NB4 (cell line): ENCODE results near the gene TM2D3.

ENCODE experiments used
- CTCF ChIP-seq: IDR thresholded peaks from one replicate; pipeline ENCODE4 v1.5.1; 2012; ENCODE audit warnings: low read depth, low read length
- MAX ChIP-seq: IDR thresholded peaks from 2 replicates; pipeline ENCODE4 v1.6.1; 2011; ENCODE audit warnings: low read depth, low read length
- MYC ChIP-seq: IDR thresholded peaks from 2 replicates; pipeline ENCODE4 v1.6.1; 2011; ENCODE audit warnings: low read depth, low read length
- POLR2A ChIP-seq: IDR thresholded peaks from 2 replicates; pipeline ENCODE4 v1.6.1; 2011; ENCODE audit warnings: mild to moderate bottlenecking; ENCODE audit not compliant: insufficient read length; ENCODE audit errors: extremely low read depth

DNA sequence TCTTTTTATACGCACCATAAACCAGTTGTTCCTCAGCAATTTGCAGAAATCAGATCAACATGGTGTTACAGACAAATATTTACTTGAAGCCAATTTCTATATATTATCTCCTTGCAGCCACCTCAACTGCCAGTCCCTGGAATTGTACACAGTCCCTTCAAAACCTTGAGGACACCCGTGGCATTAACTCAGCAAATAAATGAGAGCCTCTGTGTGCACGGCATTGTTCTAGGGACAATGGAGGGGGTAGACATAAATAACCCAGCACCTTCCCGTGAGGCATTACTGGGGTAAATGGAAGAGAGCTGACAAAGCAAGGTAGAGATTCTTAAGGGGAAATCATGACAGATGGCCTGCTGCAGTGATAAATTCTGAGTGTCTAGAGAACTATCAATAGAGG, 12.5 kb downstream of the TM2D3 start:
- TF ChIP-seq CTCF = no peak
- TF ChIP-seq POLR2A = no peak
- no peak for TF ChIP-seq MYC
- TF ChIP-seq MAX = no peak
